ENCODE data around the gene GPSM3.
"Not testable (repeated sequence)": the region's sequence is repeated elsewhere in the genome, so short reads cannot be mapped to it uniquely, and the experiment has no call there.

GRCh38 chr6:32187725-32188380 is 4.6 kb downstream of the GPSM3 start:
- not testable (repeated sequence) for TF ChIP-seq CTCF (IDR thresholded peaks at IDR 0.05; ENCODE audit: insufficient read depth, low read length, poor library complexity, severe bottlenecking); EZH2phosphoT487 (conservative IDR thresholded peaks at IDR 0.05; ENCODE audit: low read length)
